NCI-H748 treated with DMSO at 0.1 percent for 48 hours (cell line): ENCODE data around the gene CSAD.
A peak's percentile ranks its signal among the peaks of the same experiment; 100 is the strongest.

Experiments
- DNase-seq: peaks from one replicate; lab custom pipeline; 2025; lab: John Stamatoyannopoulos, UW

Gene CSAD, protein sequence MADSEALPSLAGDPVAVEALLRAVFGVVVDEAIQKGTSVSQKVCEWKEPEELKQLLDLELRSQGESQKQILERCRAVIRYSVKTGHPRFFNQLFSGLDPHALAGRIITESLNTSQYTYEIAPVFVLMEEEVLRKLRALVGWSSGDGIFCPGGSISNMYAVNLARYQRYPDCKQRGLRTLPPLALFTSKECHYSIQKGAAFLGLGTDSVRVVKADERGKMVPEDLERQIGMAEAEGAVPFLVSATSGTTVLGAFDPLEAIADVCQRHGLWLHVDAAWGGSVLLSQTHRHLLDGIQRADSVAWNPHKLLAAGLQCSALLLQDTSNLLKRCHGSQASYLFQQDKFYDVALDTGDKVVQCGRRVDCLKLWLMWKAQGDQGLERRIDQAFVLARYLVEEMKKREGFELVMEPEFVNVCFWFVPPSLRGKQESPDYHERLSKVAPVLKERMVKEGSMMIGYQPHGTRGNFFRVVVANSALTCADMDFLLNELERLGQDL

DNA sequence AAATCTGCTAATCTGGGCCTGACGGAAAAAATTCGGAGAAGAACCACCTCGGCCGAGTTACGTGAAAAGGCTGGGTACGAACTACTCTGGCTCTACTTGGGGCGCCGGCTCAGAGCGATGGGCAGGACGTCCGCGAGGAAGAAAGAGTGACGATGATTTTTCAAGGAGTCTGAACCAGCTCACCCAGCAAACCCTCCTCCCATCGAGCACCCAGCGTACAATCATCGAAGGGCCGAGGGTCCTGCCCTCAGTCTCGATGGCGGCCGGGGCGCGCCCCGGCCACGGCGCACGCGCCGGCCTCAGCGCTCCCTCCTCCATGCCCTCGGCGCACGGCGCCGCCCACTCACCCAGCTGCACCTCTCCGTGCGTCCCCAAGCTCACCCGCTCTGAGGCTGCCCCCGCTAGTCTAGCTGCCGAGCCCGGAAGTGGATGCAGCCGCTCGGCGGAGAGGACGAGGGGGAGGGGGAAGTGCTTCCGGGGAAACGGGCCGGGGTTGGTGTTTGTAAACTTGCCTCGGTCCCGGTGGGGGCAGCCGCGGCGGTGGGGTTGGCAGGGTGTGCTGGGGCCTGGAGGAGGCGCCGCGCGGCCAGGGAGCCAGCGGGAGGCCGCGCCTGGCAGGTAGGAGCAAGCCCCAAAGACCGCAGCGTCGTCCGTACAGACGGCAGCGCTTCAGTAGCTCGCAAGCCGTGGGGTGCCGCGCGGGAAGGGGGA is at the start of gene CSAD, which contains the start of gene ZNF740:
Gene CSAD, minus strand, starts transcription at position 706 of the 711 bp plus-strand sequence. CDS start 7,455 bp downstream, outside the sequence.
Gene ZNF740, plus strand, starts transcription at position 503 of the 711 bp plus-strand sequence. CDS start 1,262 bp downstream, outside the sequence.
- DNase-seq: peak; percentile 96

DNA sequence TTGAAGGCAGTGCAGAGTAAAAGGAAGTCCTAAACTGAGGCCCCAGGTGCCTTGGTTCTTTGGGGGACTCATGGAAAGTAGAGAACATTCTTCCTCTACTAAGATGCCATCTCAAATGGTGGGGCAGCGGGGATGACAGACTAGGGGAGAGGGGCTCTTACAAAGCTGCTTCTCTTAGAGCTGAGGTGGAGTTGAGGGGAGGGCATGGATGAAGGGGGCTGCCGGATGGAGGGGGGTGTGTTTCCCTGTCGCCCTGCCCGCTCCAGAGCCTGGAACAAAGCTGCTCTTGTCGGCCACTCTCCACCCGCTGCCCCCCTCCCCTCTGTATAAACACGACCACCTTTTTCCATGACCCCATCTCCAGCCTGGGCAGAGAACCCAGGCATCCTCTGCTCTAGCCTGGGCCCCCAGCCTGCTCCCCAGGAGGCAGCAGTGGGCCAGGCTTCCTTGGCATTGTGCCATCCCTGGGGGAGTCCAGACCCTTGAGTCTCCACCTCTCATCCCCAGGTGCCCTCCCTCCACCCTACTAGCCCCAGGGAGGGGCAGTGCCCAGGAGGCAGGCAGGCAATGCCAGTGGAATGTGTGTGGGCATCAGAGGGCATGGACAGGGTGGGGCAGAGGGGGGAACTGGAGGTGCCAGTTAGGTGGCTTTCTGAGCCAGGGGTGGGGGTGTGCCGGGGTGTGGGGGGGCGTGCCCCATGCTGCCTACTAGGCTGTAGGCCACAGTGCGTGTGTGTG is 49.6 kb upstream of the CSAD start:
- no peak for DNase-seq

DNA sequence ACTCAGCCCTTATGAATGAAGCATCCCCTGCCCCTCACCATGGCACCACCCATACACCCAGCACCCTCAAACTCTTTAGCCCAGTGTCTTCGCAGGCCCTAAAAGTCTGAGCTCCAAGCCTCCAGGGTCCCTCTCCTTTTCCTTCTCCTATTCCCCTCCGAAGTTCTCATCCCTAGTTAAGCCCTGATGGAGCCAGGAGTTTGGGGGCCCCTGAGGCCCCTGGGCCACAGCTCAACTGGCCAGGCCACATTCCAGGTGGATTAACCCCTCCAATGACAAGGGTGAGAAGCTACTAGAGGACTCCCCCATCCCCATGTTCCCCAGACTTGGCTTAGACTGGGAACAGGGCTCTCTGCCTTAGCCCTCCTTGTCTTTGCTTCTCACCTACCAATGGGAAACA is 48.7 kb upstream of the CSAD start:
- no peak for DNase-seq

DNA sequence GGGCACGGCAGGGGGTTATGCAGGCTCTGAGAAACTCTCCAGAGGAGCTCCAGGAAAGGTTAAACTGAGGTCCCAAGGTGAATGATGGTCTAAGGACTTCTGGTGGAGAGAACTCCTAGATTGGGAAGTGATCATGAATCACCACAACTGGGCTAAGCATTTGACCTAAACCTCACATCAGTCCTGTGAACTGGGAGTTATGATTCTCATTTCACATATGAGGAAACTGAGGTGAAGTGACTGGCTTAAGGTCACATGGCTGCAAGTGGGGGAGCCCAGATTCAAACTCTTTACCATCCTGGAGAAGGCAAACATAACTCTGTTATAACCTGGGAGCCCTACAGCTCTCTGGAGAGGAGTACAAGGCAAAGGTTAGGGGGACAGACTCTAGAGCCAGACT is 47.1 kb upstream of the CSAD start:
- DNase-seq: no peak

DNA sequence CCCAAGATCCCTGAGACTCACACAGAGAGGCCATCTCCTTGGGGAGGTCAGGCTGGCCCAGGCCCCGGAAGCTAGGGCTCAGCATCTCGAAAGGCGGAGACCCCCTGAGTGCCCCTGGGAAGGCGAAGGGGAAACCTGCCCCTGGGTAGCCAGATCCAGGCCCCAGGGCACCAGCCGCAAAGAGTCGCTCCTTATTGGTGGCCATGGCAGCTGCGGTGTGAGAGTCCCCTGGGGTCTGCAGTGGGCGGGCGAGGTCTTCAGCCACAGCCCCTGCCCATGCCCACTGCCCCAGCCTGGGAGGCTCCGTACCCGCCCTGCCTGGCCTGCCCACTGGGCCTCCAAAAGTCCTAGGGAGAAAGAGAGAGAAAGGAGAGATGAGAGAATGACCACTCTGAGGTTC is 46.6 kb upstream of the CSAD start:
- DNase-seq: no peak

DNA sequence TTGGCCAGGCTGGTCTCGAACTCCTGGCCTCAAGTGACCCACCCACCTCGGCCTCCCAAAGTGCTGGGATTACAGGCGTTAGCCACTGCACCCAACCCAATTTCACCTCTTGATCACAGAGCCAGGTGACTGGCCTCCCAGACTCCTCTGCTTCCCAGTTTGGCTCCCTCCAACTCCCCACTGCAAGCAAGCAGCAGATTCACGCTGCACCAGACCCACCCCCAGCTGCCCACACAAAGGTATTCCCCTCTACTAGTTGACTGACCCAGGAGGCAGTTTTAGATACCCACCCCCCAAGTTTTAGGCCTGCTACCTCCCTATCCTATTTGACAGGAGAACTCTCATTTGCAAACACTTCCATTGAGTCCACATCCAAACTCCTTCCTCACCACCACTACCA is 46.1 kb upstream of the CSAD start:
- DNase-seq: no peak

DNA sequence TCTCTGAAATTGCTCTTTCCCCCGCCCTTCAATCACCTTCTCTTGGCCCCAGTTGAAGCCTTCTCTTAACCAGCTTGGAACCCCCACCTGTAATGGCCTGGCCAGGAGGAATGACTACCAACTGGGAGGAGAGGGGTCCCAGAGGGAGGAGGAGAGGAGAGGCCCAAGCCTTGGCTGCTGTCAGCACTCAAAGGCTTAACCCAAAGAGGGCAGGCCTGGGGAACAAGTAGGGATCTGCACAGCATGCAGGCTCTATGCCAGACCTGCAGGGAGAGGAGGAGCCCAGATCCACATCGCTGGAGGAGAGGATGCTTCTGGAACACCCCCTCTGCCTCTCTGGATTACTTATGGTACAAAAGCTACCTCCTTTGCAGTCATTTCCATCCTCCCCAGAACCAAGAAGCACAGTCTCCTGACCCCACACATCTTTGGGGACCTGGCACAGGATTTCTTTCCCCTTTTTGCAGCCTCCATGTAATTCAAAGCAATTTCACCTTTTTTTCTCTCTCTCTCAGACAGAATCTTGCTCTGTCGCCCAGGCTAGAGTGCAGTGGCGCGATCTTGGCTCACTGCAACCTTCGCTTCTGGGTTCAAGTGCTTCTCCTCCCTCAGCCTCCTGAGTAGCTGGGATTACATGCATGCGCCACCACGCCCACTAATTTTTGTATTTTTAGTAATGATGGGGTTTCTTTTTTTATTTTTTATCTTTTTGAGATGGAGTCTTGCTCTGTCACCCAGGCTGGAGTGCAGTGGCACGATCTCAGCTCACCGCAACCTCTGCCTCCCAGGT is 45.1 kb upstream of the CSAD start:
- DNase-seq: no peak

DNA sequence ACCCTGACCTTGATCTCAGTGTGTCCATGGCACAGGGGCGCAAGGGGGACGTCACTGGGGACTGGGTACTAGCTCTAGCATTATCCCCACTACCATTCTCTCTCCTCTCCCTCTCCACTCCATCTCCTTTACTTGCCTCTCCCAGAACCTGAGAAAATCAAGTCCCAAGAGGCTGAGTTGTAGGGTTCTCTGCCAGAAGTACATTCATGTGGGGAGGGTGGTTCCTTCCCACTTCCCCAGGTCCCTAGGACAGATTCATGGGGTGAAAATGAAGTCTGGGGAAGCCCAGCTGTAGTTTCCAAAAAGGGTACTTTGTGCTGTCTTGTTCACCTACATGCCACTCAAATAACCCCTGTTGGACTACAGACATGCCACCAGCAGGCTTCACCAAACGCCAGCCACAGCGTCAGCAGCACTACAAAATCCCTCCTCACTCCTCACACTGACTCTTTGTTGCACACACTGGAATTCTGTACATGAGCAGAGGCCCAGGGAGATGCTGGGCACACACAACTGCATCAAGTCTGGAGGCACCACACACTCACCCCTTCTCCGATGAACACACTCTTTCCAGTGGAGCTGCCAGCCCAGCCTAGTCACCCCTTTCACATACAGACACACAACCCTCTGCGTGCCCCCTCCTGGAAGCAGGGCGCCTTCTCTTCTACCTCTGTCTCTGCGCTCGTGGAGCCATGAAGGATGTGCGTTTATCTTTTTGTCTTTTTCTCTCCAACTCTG is 44.3 kb upstream of the CSAD start:
- DNase-seq: no peak

DNA sequence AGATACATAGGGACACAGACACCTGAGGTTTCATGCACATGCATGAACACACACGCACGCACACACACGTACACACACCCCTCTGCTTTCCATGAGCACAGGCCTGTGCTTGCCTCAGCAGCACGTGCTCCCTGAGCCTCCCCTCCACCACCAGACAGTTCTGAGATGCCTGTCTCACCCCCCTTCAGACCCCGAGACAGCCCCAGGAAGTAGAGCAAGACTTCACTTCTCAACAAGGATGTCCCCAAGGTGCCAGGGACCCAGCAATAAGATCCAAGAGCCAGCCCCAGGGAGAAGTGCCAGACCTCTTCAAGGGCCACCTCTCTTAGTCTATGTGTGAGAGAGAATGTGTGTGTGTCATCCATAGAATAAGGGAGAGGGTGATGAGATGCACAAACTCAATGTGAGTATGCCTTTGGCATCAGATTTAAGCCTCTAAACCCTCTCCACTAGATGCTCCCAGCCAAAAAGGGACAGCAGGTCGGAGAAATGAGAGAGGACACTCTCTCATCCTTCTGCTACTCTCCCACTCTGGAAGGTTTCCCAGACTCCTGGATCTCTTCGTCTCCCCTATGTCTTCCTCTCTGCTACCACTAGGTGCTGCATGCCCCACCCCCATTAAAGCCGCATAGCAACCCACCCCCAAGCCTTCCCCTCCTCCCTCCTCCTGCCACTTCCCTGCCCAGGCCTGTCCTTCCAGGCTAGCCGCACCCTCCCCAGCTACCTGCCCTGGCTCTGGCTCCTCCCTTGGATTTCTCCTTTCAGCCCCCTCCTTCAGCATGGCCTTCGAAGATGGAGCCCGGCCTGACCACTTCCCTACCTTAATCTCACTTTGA is 43.6 kb upstream of the CSAD start:
- no peak for DNase-seq

DNA sequence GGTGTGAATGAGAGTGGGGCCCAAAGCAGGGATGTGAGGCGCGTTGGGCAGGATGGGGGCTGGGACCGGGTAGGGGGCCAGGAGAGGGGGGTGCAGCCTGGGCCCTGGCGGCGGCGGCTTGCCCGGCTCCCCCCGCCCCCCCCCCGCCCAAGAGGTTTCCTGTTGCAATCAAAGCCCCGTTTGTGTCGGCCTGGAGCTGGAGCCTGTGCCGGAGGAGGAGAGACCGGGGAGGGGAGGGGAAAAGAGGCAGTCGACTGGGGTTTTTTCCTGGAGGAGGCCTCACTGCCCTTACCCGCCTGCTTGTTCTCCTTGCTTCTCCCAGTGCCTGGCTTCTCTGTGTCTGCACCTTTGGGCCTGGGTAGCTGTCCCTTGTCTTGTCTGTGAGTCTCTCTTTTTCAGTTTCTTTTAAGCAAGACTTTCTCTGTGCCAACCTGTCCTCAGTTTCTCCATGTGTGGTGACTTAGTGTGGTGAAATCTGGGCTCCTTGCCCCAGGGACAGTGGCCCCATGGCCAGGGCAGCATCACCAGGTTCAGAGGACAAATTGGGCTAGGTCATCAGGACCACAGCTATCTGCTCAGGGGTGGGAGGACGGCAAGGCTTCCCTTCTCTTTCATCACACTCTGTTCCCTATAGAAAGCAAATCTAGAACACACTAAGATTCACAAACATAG is 42.8 kb upstream of the CSAD start:
- DNase-seq: no peak

DNA sequence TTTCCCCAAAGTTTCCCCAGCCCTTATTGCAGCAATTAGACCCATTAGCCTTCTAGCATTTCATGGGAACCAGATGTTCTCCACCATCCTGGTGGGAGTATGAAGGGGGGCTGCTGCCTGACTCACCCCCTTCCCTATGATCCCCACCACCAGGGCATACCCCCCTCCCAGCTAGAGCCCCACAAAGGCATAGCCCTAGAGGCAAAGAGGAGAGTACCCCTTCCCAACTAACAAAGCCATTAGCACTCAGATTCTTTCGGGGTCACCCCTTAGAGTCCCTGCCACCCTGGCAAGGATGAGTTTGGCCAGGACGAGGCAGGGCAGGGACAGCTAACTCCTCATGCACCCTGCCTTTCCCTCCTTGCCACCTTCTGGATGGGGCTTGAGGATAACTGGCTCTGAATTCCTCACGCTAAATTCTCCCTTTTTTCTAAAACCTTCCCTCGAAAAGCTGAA is 42.1 kb upstream of the CSAD start:
- DNase-seq: no peak

DNA sequence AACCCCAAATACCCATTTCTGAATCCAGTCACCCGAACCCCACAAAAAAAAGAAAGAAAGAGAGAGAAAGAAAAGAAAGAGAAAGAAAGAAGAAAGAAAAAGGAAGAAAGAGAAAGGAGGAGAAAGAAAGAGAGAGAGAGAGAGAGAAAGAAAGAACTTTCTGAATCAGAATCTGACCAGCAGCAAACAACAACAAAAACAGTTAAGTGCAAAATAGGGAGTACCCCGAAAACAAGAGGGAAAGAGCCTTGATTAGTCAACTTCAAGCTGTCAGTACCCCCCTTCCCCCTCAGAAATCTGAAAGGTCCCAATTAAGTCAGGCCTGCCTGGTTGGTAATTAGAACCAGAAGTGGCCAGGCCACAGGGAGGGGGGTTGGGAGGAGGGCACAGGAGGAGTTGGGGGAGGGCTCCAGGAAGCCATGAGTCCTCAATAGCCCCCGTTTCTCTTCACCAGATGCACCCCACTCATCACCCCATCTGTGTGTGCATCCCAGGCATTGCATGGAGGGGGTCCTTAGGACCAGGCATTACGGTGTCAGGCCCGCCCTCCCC is 41.5 kb upstream of the CSAD start:
- no peak for DNase-seq

DNA sequence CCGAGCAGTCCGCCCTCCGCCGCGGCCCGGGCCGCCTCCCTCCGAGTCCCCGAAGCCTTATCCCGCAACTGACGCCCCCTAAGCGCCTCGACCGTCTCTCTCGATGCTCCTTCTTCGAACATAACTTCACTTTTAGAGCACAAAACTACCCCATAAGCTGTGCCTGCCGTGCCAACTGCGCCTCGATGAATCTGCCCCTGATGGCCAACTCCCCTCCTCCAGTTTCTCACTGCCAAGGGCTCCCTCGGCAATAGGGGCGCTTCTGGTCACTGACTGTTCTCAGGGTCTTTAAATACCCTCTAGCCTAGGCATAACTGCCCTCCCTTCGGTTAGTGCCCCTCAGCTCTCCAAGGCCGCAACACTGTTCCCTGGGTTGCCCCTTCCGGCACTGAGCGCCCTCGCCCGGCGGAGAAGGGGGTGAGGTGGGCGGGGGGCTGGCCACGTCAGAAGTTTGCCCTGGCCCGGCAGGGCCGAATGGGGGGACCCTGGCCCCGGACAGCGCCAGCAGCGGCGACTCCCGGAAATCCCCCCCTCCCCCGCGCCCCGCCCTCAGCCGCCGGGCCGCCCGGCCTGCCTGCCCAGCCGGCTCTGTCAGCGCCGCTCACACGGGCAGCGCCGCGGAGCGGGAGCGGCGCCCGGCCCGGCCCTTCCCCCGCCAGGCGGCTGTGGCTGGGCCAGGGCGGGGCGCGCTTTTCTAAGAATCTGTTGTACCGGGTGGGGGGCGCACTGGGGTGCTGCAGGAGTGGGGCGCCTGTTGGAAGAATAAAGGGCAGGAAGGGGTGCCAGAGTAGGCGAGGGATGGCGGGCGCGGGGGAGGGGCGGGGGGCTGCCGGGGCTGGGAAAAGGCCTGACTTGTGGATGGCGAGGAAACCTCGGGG is 40.7 kb upstream of the CSAD start:
- DNase-seq: peak; percentile 37

DNA sequence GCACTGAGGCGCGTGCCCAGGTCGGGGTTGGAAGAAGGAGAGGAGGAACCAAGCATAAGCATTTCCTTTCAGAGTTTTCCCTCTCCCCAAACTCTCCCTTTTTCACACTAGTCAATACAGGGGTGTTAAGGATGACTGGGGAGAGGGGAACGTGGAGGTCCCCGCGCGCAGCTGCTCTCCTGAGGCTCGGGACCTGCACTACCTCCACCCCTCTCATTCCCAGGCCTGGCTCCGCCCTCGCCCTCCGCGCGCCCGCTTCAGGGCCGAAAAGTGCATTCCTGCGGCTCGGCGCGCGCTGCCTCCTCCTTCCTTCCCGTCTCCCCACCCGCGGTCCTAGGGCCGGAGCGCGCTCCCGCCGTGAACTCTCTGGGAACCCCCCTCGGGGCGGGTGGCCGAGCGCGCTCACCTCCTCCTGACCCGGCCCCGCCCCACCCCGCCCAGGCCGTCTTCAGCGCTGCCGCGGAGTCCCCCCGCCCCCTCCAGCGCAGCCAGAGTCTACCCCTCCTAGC is 40.0 kb upstream of the CSAD start:
- peak; percentile 68 for DNase-seq

DNA sequence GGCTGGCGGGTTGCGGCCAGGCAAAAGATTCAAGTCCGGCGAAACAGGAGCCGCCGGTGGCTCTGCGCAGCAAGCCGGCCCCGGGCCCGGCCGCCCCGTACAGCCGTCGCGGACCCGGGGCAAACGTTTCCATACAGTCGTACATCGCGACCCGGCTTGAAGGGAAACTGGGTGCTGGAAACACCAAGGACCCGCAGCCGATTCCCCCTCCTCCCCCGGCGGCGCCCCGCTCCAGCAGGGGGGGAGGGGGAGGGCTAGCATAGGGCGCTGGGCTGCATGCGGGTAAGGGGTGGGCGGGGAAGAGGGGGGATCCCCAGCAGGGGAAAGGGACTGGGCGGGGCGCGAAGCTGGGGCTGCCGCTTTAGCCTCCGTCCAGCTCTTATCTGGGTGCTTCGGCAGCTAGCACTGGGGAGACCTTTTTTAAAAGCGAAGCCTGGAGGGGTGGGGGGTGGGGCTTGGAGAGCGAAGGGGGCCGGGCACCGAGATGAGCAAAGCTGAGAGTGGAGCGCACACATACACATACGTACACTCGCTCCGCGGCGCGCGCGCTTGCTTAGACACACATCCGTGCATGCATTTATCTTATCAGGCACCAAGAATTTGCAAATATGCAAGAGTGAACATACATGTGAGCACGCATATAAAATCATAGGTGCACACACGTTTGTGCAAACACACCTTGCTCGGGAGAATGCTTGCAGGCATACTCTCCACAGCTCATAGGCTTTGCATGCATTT is 39.4 kb upstream of the CSAD start:
- peak; percentile 65 for DNase-seq

DNA sequence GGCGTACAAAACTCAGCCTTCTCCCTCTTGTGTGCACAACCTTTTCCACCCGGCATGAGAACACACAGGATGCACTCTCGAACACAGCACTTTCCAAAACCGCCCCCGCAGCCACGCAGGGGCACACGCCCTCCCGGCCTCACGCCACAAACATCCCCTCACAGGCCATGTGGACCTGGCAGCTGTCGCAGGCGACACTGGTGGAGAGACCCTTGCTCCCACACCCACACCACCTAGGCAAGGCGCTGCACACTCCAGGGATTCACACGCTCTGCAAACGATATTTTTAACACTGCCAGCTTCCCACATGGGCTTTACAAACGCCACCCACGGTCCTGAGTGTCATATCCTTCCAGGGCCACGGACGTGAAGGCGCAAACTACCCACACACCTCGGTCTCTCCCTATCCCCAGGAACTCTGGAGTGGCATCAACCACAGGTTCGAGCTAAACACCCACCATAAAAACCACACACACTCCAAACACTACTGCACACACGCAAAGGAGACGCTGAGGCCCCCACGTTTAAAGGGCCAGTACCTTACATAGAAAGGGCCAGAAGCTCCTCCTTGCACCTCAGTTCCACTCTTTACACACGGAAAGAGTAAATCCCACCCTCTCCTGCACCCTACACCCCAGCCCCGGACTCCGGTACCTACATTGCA is 38.7 kb upstream of the CSAD start:
- DNase-seq: no peak
